WTC11 (cell line): Measurements from ENCODE around the gene ZC2HC1B. TPM values are rescaled to one million over a fixed set of nuclear protein-coding genes. Genes with fewer than 3 reads are reported as not detected.

Source experiments
- ATAC-seq: fragments of 200-7000 bp; cut with Tn5 transposase; 2 replicates; pipeline ENCODE4 v1.10.0; 2021; ENCODE audit warnings: mild to moderate bottlenecking, moderate library complexity
- CTCF ChIA-PET: fragments of 300-600 bp; sonication (Branson Sonifier 250); formaldehyde crosslinking; loops from one replicate; lab custom pipeline; 2021; ENCODE audit warnings: antibody characterized with exemption; lab: Charles Lee
- POLR2A ChIA-PET: fragments of 350-600 bp; sonication (Branson Sonifier 250); formaldehyde crosslinking; loops from one replicate; lab custom pipeline; 2021; ENCODE audit warnings: antibody characterized with exemption; lab: Charles Lee
- DNase-seq: peaks from one replicate; pipeline ENCODE4 v3.0.0; 2021; ENCODE audit warnings: low spot score
- H3K27ac Mint-ChIP-seq: 2 replicates; pipeline ENCODE4 v1.8.0; 2021; ENCODE audit warnings: mixed read lengths
- H3K27me3 Mint-ChIP-seq: 2 replicates; pipeline ENCODE4 v1.8.0; 2021; ENCODE audit warnings: low read depth, mild to moderate bottlenecking, moderate library complexity, mixed read lengths
- H3K36me3 Mint-ChIP-seq: 2 replicates; pipeline ENCODE4 v1.8.0; 2021; ENCODE audit warnings: mixed read lengths
- H3K4me1 Mint-ChIP-seq: 2 replicates; pipeline ENCODE4 v1.8.0; 2022; ENCODE audit warnings: mixed read lengths
- H3K4me3 Mint-ChIP-seq: 2 replicates; pipeline ENCODE4 v1.8.0; 2021; ENCODE audit warnings: mild to moderate bottlenecking, moderate library complexity, mixed read lengths
- H3K9me3 Mint-ChIP-seq: 2 replicates; pipeline ENCODE4 v1.8.0; 2021; ENCODE audit warnings: mixed read lengths
- ATF2 ChIP-seq: sonication (generic); formaldehyde crosslinking; IDR thresholded peaks from 2 replicates; pipeline ENCODE4 v1.8.1; 2022; ENCODE audit warnings: low read depth, missing genetic modification reagents, borderline replicate concordance
- CBFB ChIP-seq: sonication (generic); formaldehyde crosslinking; IDR thresholded peaks from 2 replicates; pipeline ENCODE4 v1.8.1; 2022; ENCODE audit warnings: mild to moderate bottlenecking, low read depth, missing genetic modification reagents
- CDX4 ChIP-seq: fragments of 250-450 bp; sonication (Bioruptor Pico); IDR thresholded peaks from 2 replicates; pipeline ENCODE4 v1.9.0; 2021; ENCODE audit warnings: moderate library complexity, mild to moderate bottlenecking, inconsistent platforms, borderline replicate concordance
- CREB1 ChIP-seq: sonication (generic); formaldehyde crosslinking; IDR thresholded peaks from 2 replicates; pipeline ENCODE4 v1.8.0; 2023; ENCODE audit warnings: mild to moderate bottlenecking, missing genetic modification reagents
- CREM ChIP-seq: sonication (generic); formaldehyde crosslinking; IDR thresholded peaks from 2 replicates; pipeline ENCODE4 v1.8.1; 2022; ENCODE audit warnings: mild to moderate bottlenecking, missing genetic modification reagents, moderate library complexity
- E2F1 ChIP-seq: sonication (generic); formaldehyde crosslinking; IDR thresholded peaks from 2 replicates; pipeline ENCODE4 v1.8.0; 2022; ENCODE audit warnings: mild to moderate bottlenecking, missing genetic modification reagents
- E2F4 ChIP-seq: sonication (generic); formaldehyde crosslinking; IDR thresholded peaks from 2 replicates; pipeline ENCODE4 v1.8.1; 2022; ENCODE audit warnings: low read depth, mild to moderate bottlenecking, moderate library complexity, missing genetic modification reagents, borderline replicate concordance
- EMX1 ChIP-seq: fragments of 250-450 bp; sonication (Bioruptor Pico); IDR thresholded peaks from 2 replicates; pipeline ENCODE4 v1.8.0; 2021; ENCODE audit warnings: mild to moderate bottlenecking
- ESRRA ChIP-seq: sonication (generic); formaldehyde crosslinking; IDR thresholded peaks from 2 replicates; pipeline ENCODE4 v1.8.1; 2022; ENCODE audit warnings: mild to moderate bottlenecking, missing genetic modification reagents, borderline replicate concordance
- FOXJ3 ChIP-seq: sonication (generic); formaldehyde crosslinking; IDR thresholded peaks from 2 replicates; pipeline ENCODE4 v1.9.0; 2021; ENCODE audit warnings: missing genetic modification reagents, mild to moderate bottlenecking, borderline replicate concordance
- FOXK1 ChIP-seq: sonication (generic); formaldehyde crosslinking; IDR thresholded peaks from 2 replicates; pipeline ENCODE4 v1.8.0; 2022; ENCODE audit warnings: mild to moderate bottlenecking, moderate library complexity, missing genetic modification reagents
- FOXP1 ChIP-seq: sonication (generic); formaldehyde crosslinking; IDR thresholded peaks from 2 replicates; pipeline ENCODE4 v1.8.0; 2022; ENCODE audit warnings: missing genetic modification reagents, mild to moderate bottlenecking, moderate library complexity, borderline replicate concordance
- HMGA2 ChIP-seq: fragments of 250-450 bp; sonication (Bioruptor Pico); IDR thresholded peaks from 2 replicates; pipeline ENCODE4 v1.4.0; 2021; ENCODE audit warnings: mild to moderate bottlenecking, moderate library complexity
- KAT7 ChIP-seq: sonication (generic); formaldehyde crosslinking; IDR thresholded peaks from 2 replicates; pipeline ENCODE4 v1.8.1; 2023; ENCODE audit warnings: missing genetic modification reagents, mild to moderate bottlenecking, borderline replicate concordance
- MLX ChIP-seq: sonication (generic); formaldehyde crosslinking; IDR thresholded peaks from 2 replicates; pipeline ENCODE4 v1.8.1; 2023; ENCODE audit warnings: mild to moderate bottlenecking, missing genetic modification reagents, moderate library complexity
- PRRX2 ChIP-seq: fragments of 250-450 bp; sonication (Bioruptor Pico); IDR thresholded peaks from 2 replicates; pipeline ENCODE4 v1.8.0; 2021; ENCODE audit warnings: mild to moderate bottlenecking
- RELA ChIP-seq: sonication (generic); formaldehyde crosslinking; IDR thresholded peaks from 2 replicates; pipeline ENCODE4 v1.8.1; 2022; ENCODE audit warnings: missing genetic modification reagents, mild to moderate bottlenecking, borderline replicate concordance
- SOX15 ChIP-seq: fragments of 250-450 bp; sonication (Bioruptor Pico); IDR thresholded peaks from 2 replicates; pipeline ENCODE4 v1.9.0; 2021; ENCODE audit warnings: mild to moderate bottlenecking
- SP1 ChIP-seq: sonication (generic); formaldehyde crosslinking; conservative IDR thresholded peaks from 2 replicates; pipeline ENCODE4 v1.8.1; 2022; ENCODE audit warnings: missing genetic modification reagents
- TCF7 ChIP-seq: sonication (generic); formaldehyde crosslinking; IDR thresholded peaks from 2 replicates; pipeline ENCODE4 v1.8.0; 2022; ENCODE audit warnings: mild to moderate bottlenecking, low read depth, missing genetic modification reagents, moderate library complexity
- TEAD4 ChIP-seq: sonication (generic); formaldehyde crosslinking; IDR thresholded peaks from 2 replicates; pipeline ENCODE4 v1.8.0; 2022; ENCODE audit warnings: mild to moderate bottlenecking, missing genetic modification reagents
- TP53 ChIP-seq: sonication (generic); formaldehyde crosslinking; IDR thresholded peaks from 2 replicates; pipeline ENCODE4 v1.8.1; 2023; ENCODE audit warnings: mild to moderate bottlenecking, missing genetic modification reagents
- ZBTB43 ChIP-seq: sonication (generic); formaldehyde crosslinking; IDR thresholded peaks from 2 replicates; pipeline ENCODE4 v1.8.1; 2023; ENCODE audit warnings: mild to moderate bottlenecking, missing genetic modification reagents
- ZMAT4 ChIP-seq: fragments of 250-450 bp; sonication (Bioruptor Pico); IDR thresholded peaks from 2 replicates; pipeline ENCODE4 v1.9.0; 2021; ENCODE audit warnings: mild to moderate bottlenecking
- ZNF121 ChIP-seq: sonication (generic); formaldehyde crosslinking; IDR thresholded peaks from 2 replicates; pipeline ENCODE4 v1.8.0; 2023; ENCODE audit warnings: missing genetic modification reagents
- ZNF138 ChIP-seq: sonication (generic); formaldehyde crosslinking; conservative IDR thresholded peaks from 2 replicates; pipeline ENCODE4 v1.8.1; 2022; ENCODE audit warnings: mild to moderate bottlenecking, moderate library complexity, missing genetic modification reagents
- ZNF425 ChIP-seq: fragments of 250-450 bp; sonication (Bioruptor Pico); conservative IDR thresholded peaks from 2 replicates; pipeline ENCODE4 v1.9.0; 2021; ENCODE audit warnings: mild to moderate bottlenecking
- total RNA-seq: library from RNA; stranded (reverse); gene quantifications from 3 replicates; pipeline ENCODE4 v1.2.3, GENCODE V29; 2021

ZC2HC1B gene
- total RNA-seq, 1 experiment from 2014 or later, result not detected

- ChIA-PET POLR2A (no interaction called here), CTCF (no interaction called here)
- peaks cover 13% of the 10 kb centered on the region for H3K36me3 Mint-ChIP-seq
- peaks cover 37% of the 10 kb centered on the region for H3K9me3 Mint-ChIP-seq
- H3K27me3 Mint-ChIP-seq, result no peaks in the 10 kb centered on the region; the same call in 1 of the 2 replicates
- H3K4me1 Mint-ChIP-seq, result no peaks in the 10 kb centered on the region
- no peak for ATAC-seq
- TF ChIP-seq CREM (CRISPR knock-in tag) (no peak), KAT7 (CRISPR knock-in tag) (no peak), SP1 (no peak), CBFB (no peak), ZMAT4 (CRISPR knock-in tag) (no peak), FOXP1 (CRISPR knock-in tag) (no peak), ZBTB43 (CRISPR knock-in tag) (no peak), ZNF425 (CRISPR knock-in tag) (no peak), ATF2 (CRISPR knock-in tag) (no peak), CREB1 (CRISPR knock-in tag) (no peak), E2F4 (CRISPR knock-in tag) (no peak), TP53 (CRISPR knock-in tag) (no peak), RELA (CRISPR knock-in tag) (no peak), E2F1 (CRISPR knock-in tag) (no peak), TEAD4 (no peak), TCF7 (CRISPR knock-in tag) (no peak), MLX (CRISPR knock-in tag) (no peak)
- H3K27ac Mint-ChIP-seq, result no peak overlapping the region
- DNase-seq, result no peak
- H3K4me3 Mint-ChIP-seq, result no peak overlapping the region
Measured at GRCh38 chr6:143911028-143911427, 46.8 kb downstream of the ZC2HC1B start.

- ChIA-PET CTCF (no interaction called here), POLR2A (no interaction called here)
- H3K9me3 Mint-ChIP-seq, result peaks cover 50% of the 10 kb centered on the region
- no peak overlapping the region for H3K27ac Mint-ChIP-seq
- H3K4me3 Mint-ChIP-seq, result no peak overlapping the region
- no peaks in the 10 kb centered on the region for H3K4me1 Mint-ChIP-seq
- ATAC-seq (no peak), DNase-seq (no peak)
- peaks cover 19% of the 10 kb centered on the region for H3K36me3 Mint-ChIP-seq
- H3K27me3 Mint-ChIP-seq, result no peaks in the 10 kb centered on the region; the same call in 1 of the 2 replicates
- no peak for TF ChIP-seq ESRRA (CRISPR knock-in tag)
- TF ChIP-seq SOX15 (CRISPR knock-in tag), result no peak
- no peak for TF ChIP-seq HMGA2 (CRISPR knock-in tag)
- no peak for TF ChIP-seq EMX1
- TF ChIP-seq FOXK1 (CRISPR knock-in tag), result no peak
- TF ChIP-seq FOXJ3, result no peak
- no peak for TF ChIP-seq E2F4 (CRISPR knock-in tag)
- no peak for TF ChIP-seq ZNF138 (CRISPR knock-in tag)
- TF ChIP-seq PRRX2 (CRISPR knock-in tag), result no peak
- no peak for TF ChIP-seq CDX4
- TF ChIP-seq ZNF121 (CRISPR knock-in tag), result no peak
Measured at GRCh38 chr6:143912671-143913070, 48.4 kb downstream of the ZC2HC1B start.
